ENCODE results near the gene MTX1. TPM values are rescaled to one million over a fixed set of nuclear protein-coding genes. Genes with fewer than 3 reads are reported as not detected.

The MTX1 gene
- total RNA-seq, 1 donor: 42.7 TPM

DNA sequence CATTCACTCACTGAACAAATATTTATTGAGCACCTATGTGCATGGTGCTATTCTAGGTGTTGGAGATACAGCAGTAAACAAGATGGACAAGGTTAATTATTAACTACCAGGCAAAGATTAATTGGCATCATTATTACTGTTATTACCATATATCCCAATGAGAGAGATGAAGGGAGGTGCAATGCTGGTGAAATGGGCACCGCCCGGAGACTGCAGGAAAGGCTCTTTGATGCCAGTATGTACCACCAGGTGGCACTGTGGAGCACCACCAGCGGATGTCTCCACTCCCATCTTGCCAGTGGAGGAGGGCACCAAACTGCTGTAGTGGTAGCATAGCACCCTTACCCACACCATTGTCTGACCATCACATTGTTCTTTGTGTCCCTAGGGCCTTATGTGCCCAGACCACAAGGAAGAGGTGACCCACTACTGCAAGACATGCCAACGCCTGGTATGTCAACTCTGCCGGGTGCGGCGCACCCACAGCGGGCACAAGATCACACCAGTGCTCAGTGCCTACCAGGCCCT is 31.9 kb upstream of the MTX1 start:
- Histone ChIP-seq H3K79me2 (ENCODE audit: insufficient read depth, low read length) (peaks cover 15% of the 10 kb centered on the region), H3K27me3 (ENCODE audit: insufficient read depth, low read length) (no peaks in the 10 kb centered on the region), H3K4me1 (ENCODE audit: insufficient read depth, low read length) (peaks cover 17% of the 10 kb centered on the region), H3K9me3 (ENCODE audit: low read depth, low read length) (no peaks in the 10 kb centered on the region), H3K27ac (ENCODE audit: low read depth, low read length) (no peak overlapping the region), H3K36me3 (ENCODE audit: insufficient read depth, low read length) (no peaks in the 10 kb centered on the region), H3K4me2 (ENCODE audit: insufficient read depth, low read length) (no peak overlapping the region), H4K20me1 (ENCODE audit: insufficient read depth, low read length) (no peaks in the 10 kb centered on the region), H3K4me3 (ENCODE audit: insufficient read depth, low read length) (no peak overlapping the region), H2AFZ (ENCODE audit: low read length) (no peak overlapping the region)
- peak; percentile 100 for DNase-seq (ENCODE audit: insufficient read length, low spot score, missing footprints)
- TF ChIP-seq, protein P1, sequence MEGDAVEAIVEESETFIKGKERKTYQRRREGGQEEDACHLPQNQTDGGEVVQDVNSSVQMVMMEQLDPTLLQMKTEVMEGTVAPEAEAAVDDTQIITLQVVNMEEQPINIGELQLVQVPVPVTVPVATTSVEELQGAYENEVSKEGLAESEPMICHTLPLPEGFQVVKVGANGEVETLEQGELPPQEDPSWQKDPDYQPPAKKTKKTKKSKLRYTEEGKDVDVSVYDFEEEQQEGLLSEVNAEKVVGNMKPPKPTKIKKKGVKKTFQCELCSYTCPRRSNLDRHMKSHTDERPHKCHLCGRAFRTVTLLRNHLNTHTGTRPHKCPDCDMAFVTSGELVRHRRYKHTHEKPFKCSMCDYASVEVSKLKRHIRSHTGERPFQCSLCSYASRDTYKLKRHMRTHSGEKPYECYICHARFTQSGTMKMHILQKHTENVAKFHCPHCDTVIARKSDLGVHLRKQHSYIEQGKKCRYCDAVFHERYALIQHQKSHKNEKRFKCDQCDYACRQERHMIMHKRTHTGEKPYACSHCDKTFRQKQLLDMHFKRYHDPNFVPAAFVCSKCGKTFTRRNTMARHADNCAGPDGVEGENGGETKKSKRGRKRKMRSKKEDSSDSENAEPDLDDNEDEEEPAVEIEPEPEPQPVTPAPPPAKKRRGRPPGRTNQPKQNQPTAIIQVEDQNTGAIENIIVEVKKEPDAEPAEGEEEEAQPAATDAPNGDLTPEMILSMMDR (IDR thresholded peaks at IDR 0.05; ENCODE audit: extremely low read depth, low read depth, low read length): peak; percentile 97

DNA sequence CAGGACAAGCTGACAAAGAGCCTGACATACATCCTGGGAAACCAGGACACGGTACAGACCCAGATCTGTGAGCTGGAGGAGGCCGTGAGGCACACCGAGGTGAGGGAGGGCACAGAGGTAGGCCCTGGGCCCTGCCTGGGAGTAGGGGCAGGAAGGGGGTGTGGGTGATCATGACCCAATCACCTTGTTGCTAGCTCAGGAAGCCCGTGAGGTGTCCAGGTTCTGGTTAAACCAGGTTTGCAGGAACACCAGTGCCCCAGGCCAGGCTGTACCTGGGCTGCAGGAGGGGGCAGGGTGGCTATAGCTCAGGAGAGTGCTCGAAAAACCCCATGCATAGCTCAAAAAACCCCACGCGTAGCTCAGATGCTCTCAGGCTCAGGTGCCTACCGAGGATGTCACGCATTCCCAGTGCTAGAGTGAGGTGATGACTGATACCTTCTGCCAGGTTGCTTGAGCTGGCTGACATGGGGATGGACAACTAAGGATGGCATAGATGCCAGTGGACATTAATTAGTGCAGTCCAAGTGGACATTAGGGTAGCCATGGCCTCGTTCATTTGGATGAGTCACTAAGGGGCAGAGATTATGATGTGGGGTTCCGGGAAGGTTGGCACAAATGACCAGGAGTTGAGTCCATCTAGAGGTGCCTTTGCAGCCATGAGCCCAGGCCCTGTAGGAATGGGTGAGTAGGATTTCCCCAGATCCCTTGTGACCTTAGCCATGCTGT is 31.1 kb upstream of the MTX1 start:
- TF ChIP-seq, protein P1 (IDR thresholded peaks at IDR 0.05; ENCODE audit: extremely low read depth, low read depth, low read length): no peak
- Histone ChIP-seq H3K9me3 (ENCODE audit: low read depth, low read length) (no peaks in the 10 kb centered on the region), H3K27me3 (ENCODE audit: insufficient read depth, low read length) (no peaks in the 10 kb centered on the region), H3K27ac (ENCODE audit: low read depth, low read length) (no peak overlapping the region), H3K4me1 (ENCODE audit: insufficient read depth, low read length) (peaks cover 11% of the 10 kb centered on the region), H3K4me2 (ENCODE audit: insufficient read depth, low read length) (no peak overlapping the region), H3K79me2 (ENCODE audit: insufficient read depth, low read length) (peaks cover 7% of the 10 kb centered on the region), H3K4me3 (ENCODE audit: insufficient read depth, low read length) (no peak overlapping the region), H2AFZ (ENCODE audit: low read length) (no peak overlapping the region), H4K20me1 (ENCODE audit: insufficient read depth, low read length) (no peaks in the 10 kb centered on the region), H3K36me3 (ENCODE audit: insufficient read depth, low read length) (no peaks in the 10 kb centered on the region)
- peak; percentile 38 for DNase-seq (ENCODE audit: insufficient read length, low spot score, missing footprints)

DNA sequence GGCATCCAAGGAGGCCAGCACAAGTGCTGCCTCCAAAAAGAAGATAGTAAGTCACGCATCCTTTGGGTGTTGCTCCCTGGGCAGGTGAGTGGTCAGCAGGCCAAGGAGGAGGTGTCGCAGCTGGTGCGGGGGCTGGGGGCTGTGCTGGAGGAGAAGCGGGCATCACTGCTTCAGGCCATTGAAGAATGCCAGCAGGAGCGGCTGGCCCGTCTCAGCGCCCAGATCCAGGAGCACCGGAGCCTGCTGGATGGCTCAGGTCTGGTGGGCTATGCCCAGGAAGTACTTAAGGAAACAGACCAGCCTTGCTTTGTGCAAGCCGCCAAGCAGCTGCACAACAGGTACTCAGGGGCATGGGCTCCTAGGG is 30.6 kb upstream of the MTX1 start:
- Histone ChIP-seq H4K20me1 (ENCODE audit: insufficient read depth, low read length) (no peaks in the 10 kb centered on the region), H3K4me2 (ENCODE audit: insufficient read depth, low read length) (no peak overlapping the region), H2AFZ (ENCODE audit: low read length) (no peak overlapping the region), H3K36me3 (ENCODE audit: insufficient read depth, low read length) (no peaks in the 10 kb centered on the region), H3K27me3 (ENCODE audit: insufficient read depth, low read length) (no peaks in the 10 kb centered on the region), H3K79me2 (ENCODE audit: insufficient read depth, low read length) (peaks cover 2% of the 10 kb centered on the region), H3K9me3 (ENCODE audit: low read depth, low read length) (no peaks in the 10 kb centered on the region), H3K4me3 (ENCODE audit: insufficient read depth, low read length) (no peak overlapping the region), H3K4me1 (ENCODE audit: insufficient read depth, low read length) (peaks cover 9% of the 10 kb centered on the region), H3K27ac (ENCODE audit: low read depth, low read length) (no peak overlapping the region)
- DNase-seq (ENCODE audit: insufficient read length, low spot score, missing footprints): peak; percentile 75
- TF ChIP-seq, protein P1 (IDR thresholded peaks at IDR 0.05; ENCODE audit: extremely low read depth, low read depth, low read length): no peak

DNA sequence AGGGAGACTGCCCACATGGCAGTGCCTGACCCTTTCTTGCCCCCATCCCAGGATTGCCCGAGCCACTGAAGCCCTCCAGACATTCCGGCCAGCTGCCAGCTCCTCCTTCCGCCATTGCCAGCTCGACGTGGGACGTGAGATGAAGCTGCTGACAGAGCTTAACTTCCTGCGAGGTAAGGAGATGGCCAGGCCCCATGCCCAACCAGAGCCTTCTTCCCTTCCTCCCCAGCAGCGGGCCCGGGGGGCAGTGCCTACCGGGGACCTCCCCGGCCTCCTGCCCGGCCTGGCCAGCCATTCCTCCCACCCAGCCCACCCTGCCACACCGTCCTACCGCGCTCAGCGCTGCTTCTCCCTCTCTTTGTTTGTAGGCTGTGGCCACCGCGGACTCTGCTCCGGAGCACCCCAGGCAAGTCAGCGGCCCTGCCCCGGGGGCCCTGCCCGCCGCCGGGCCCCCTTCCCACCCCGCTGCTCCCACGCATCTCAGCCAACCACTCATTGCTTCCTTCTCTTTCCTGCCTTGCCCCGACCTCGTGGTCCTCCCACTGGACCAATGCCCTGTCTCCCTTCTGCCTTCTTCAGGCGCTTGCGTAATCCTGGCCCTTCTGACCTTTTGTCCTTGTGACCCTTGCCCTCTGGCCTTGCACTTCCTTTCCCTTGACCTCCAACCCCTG is 29.9 kb upstream of the MTX1 start:
- Histone ChIP-seq H3K4me1 (ENCODE audit: insufficient read depth, low read length) (peaks cover 6% of the 10 kb centered on the region), H3K36me3 (ENCODE audit: insufficient read depth, low read length) (no peaks in the 10 kb centered on the region), H3K27me3 (ENCODE audit: insufficient read depth, low read length) (no peaks in the 10 kb centered on the region), H3K79me2 (ENCODE audit: insufficient read depth, low read length) (no peaks in the 10 kb centered on the region), H2AFZ (ENCODE audit: low read length) (no peak overlapping the region), H3K27ac (ENCODE audit: low read depth, low read length) (no peak overlapping the region), H3K4me3 (ENCODE audit: insufficient read depth, low read length) (no peak overlapping the region), H4K20me1 (ENCODE audit: insufficient read depth, low read length) (no peaks in the 10 kb centered on the region), H3K4me2 (ENCODE audit: insufficient read depth, low read length) (no peak overlapping the region), H3K9me3 (ENCODE audit: low read depth, low read length) (no peaks in the 10 kb centered on the region)
- DNase-seq (ENCODE audit: insufficient read length, low spot score, missing footprints): peak; percentile 82
- TF ChIP-seq, protein P1 (IDR thresholded peaks at IDR 0.05; ENCODE audit: extremely low read depth, low read depth, low read length): no peak

Measured in osteoblast (primary cell).